HG02885 (cell line): ENCODE results near the gene EIPR1.
A peak's percentile ranks its signal among the peaks of the same experiment; 100 is the strongest.
"Not testable (repeated sequence)": the region's sequence is repeated elsewhere in the genome, so short reads cannot be mapped to it uniquely, and the experiment has no call there.

Experiments
- ATAC-seq: cut with Tn5 transposase; IDR thresholded peaks from one replicate; pipeline ENCODE4 v1.9.1; 2021; ENCODE audit warnings: mild to moderate bottlenecking; ENCODE audit not compliant: unreplicated experiment, poor library complexity

Gene EIPR1

DNA sequence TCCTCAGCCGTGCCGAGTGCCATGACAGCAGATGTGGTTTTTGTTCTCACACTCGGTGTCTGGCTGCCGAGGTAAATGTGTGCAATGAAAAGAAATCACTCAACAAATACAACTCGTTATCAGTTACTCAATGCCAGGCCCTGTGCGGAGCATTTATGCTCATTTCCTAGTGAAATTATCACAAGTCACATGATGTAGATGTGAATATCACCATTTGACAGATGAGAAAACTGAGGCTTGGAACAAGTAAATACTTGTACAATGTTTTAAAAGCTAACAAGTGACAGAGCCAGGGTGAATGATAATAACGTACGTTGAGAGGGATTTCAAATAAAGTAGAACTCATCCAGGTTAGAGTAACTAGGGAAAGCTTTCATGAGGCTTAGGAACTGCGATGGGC is 174.7 kb downstream of the EIPR1 start:
- ATAC-seq, result no peak

DNA sequence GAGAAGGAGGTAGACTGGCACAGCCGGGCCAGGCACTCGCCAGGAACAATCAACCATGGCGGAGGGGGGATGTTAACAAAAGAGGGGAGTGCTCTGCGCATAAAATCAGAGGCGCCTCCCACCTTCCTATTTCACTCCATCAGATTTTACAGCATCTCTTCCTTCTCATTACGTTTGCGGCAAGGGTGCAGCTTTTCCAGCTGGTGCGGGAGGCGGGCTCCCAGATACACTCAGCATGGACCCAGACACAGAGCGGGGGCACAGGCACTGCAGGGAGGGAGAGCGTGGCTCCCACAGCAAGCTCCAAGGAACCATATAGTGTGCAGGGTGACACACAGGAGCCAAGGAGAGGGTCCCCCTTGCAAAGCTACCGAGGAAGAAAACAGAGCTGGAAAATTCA is 176.3 kb downstream of the EIPR1 start:
- no peak for ATAC-seq

DNA sequence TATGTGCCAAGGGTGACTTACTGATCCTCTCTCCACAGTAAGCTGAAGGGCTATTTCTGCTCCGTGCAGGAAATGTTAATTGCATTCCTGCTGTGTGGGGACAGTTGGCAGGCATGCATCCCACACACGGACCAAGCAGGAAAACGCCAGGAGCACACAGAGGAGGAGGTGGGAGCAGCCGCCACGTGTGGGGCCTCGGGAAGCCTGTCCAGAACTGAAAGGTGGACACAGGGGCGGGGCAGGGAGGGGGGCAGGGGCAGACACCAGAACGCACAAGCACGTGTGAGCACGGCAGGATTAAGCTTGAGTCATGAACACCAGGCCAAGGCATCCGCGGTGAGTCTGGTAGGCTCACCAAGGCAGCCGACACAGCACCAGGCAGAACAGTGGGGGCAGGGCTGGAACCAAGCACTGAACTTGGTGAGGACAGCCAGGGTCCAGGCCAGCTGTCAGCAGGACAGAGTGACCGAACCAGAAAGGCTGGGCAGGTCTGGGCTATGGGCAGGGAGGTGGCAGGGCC is 177.1 kb downstream of the EIPR1 start:
- no peak for ATAC-seq

DNA sequence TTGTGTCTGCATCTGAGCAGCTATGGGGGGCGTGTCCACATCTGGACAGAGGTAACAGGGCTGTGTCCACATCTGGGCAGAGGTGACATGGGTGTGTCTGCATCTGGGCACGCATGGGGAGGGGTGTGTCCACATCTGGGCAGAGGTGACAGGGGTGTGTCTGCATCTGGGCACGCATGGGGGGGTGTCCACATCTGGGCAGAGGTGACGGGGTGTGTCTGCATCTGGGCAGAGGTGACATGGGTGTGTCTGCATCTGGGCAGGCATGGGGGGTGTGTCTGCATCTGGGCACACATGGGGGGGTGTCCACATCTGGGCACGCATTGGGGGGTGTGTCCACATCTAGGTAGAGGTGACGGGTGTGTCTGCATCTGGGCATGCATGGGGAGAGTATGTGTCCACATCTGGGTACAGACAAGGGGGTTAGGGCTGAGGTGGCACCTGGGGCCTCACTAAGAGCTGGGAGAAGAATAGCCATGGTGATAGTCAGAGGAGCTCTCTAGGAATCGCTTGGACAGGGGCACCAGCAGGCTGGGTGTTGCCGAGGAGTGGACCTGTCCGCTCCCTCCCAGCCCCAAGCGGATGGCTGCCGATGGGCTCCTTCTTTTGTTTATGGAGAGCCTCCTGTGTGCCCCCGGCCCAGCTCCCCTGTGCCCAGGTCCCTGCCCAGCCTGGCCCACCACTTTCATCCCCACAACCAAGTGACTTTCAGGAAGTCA is 177.8 kb downstream of the EIPR1 start:
- no peak for ATAC-seq

DNA sequence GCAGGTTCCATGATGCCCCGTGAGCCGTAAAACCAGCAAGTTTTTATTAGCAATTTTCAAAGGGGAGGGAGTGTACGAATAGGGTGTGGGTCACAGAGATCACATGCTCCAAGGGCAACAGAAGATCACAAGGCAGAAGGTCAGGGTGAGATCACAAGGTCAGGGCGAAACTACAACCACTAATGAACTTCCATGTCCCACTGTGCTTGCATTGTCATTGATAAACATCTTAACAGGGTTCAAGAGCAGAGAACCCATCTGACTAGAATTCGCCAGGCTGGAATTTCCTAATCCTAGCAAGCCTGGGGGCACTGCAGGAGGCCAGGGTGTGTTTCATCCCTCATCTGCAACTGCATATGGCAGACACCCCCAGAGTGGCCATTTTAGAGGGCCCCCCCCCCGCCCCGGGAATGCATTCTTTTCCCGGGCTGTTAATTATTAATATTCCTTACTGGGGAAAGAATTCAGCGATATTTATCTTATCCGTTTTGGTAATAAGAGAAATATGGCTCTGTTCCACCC is 178.9 kb downstream of the EIPR1 start:
- not testable (repeated sequence) for ATAC-seq

DNA sequence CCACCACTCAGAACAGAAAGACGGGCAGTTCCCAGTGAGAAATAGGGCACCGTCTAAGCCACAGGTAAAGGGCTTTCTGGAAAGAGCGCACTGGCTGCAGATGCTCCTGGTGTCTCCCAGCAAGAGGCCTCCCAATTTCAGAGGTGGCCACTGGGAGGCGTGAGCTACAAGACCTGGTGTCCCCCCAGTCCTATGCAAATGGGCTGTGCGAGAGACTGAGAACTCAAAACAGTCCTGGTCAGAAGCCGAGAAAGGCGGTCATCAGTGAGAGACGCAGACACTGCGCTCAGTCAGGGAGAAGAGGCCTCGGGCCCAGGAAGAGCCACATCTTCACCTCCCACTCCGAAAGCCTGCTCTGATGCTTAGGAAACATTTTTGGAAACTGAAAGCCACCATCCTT is 179.5 kb downstream of the EIPR1 start:
- peak; percentile 98 for ATAC-seq

DNA sequence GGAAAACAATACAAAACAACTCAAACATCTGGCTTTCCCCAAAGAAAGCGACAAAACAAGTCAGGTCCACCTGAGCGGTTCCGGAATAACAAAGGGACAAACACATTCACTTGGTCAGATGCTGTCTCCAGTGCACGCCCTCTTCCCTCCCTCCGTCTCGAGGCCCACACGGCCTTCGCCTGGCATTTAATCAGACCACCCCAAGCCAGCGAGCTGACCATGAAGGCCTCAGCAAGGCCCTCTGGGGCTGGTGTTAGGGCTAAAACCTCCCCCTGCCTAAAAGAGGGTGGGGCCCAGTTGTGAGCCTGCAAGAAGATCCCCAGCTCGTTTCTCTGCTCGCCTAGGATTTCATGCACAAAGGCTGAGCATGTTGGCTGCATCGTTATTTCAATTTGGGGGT is 180.3 kb downstream of the EIPR1 start:
- no peak for ATAC-seq

DNA sequence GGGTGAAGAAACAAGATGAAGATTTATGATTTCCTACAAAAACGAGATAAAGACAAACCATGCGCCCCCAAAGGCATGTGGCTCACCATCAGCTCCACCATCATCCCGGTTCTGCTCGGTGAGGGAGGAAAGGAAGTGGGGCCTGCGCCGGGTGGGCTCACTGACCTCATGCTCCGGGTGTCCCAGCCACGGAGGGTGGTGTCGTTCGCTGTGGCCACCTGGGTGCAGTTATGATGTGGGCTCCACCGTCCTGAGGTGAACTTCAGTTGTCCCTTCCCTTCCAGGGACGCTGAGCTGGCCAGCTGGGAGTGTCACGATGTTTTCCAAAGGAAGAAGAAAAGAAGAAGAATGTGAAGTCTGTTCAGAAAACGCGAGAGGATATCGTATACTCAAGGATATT is 180.9 kb downstream of the EIPR1 start:
- ATAC-seq, result no peak

DNA sequence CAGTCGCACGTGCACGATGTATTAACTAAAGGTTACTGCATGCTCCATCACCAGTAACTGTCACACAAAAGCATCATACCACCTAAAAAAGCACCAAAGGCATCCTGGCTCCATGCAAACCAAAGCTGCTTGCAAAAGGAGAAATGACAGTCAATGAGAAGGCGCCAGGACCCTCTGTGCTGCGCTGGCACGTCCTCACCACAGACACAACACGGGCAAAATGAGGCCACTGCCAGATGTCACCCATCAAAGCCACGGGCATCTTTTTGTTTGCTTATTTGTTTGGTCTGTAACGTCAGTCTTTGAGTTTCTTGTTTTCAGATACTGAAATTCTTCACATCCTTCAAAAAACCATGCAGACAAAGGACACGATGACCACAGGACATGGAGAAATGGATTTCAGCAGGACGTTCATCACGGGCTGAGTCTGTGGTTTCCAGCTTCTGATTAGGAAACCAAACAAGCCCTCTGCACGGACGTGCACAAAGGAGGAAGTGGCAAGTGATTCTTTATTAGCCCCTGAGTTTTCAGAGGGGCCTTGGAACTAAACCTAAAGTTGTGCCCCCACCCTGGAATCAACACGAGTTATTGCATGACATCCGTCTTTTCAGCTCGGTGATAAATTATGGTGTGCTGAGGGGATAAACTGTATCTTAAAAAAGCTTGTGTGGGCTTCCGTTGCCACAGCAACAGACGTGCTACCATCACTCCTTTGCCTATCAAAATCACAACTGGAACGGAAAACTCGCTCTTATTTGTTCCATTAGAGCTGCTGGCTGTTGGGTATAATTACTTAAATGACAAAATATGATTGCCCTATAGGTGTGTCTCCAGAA is 181.8 kb downstream of the EIPR1 start:
- no peak for ATAC-seq

DNA sequence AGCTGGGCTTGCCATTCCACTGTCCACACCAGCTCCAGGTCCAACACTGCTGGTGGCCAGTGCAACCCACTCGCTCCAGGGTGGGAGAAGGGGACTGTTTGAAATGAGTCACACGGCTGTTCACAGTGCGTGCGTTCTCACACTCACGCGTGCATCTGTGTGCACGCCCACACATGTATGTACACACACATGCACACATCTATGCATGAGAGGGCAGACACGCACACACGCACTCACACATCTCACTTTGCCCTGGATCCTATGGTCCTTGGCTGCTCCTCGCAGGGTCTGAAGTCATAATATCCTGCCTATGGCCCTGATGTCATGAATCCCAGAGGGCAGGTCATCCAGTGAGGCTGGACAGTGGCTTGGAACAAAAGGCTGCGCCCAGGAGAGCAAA is 182.8 kb downstream of the EIPR1 start:
- no peak for ATAC-seq

DNA sequence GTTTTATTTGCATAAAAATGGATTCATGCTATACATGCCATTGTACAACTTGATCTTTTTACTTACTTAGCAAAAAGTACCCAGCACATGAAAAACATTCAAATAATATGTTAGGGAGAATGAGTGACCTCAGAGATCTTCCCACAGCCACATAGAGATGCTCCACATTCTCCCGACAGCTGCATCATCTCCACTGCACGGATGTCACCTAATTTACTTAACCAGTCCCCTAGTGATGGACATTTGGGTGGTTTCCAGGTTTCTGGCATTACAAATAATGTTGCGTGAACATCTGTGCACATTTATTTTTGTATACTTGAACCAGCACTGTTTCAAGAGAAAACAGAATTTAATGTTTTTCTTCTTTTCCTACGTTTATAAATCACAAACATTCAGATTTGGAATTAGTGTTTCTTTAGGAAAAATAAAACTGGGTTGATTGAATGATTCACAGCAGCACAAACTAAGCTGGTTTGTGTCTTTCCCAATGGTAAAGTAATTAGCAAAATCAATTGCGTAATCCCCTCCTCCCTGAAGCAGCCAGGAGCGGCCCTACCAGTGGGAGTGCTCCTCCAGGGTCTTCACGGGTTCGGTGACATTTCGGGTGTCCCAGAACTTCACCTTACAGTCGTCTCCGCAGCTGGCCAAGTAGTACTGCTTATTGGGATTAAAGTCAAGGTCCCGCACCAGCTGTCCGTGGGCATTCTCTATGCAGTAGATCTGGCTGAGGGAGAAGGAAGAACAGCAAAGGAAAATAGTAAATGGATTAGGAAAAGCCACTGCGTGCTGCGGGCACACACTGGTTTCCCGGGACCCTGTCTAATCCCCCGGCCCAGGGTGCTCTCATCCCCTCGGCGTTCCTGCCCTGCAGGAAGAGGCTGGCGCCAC is 183.9 kb downstream of the EIPR1 start:
- ATAC-seq, result no peak

DNA sequence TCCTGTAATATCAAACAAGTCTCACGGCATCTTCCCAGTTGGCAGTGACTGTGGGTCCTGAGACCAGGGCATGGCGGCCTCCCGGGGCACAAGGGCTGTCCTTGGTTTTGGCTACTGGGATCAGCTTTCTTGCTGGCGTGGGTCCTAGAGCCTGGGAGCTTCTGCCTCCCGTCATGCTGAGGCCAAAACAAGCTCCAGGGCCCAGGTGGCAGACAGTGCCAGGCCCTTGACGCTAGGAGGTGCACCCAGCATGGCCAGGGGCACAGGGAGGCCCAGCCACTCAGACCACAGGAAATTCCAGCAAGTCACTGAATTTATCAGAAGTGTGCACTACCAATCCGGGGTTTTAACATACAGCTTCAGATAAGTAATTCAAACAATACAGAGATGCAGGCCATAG is 184.7 kb downstream of the EIPR1 start:
- ATAC-seq, result no peak

DNA sequence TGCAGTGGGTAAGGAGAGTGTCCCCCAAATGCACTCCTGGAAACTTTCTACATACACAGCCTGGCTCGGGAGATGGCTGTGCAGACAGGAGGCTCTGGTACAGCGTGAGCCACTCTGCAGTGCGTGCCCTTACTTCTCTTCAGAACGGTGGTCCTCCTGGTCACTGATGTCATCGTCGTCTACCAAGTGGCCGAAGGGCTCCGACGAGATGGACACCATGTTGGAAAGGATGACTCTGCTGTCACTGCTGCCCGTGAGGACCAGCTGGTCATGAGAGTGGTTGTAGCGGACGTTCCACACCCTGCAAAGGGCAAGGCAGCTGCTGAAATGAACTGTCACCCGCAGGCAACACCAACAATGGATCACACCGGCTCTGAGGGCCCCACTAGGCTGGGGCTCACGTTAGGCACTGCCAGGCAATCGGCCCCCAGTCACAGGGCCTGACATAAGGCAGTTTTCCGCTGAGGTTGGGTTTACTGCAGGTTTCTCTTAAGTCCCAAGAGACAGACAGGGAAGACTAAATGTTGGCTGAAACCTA is 185.3 kb downstream of the EIPR1 start:
- no peak for ATAC-seq

DNA sequence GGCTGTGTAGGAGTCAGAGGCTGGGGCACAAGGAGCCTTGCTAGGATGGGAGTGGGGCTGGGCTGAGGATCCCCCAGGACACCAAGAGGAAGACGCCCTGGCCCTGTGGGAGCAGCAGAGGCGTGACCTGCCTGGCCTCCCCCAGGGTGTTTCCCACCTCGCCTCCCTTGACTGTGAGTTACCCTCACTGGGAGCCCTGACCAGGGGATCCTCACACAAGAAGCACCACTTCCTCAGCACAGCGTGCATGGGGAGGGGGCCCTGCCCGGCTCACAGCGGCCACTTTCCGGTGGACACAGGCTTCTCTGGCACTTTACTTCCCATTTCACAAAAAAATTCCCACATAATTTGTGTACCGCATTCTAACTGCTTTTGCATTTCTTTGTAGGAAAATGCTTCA is 187.7 kb downstream of the EIPR1 start:
- ATAC-seq, result no peak

DNA sequence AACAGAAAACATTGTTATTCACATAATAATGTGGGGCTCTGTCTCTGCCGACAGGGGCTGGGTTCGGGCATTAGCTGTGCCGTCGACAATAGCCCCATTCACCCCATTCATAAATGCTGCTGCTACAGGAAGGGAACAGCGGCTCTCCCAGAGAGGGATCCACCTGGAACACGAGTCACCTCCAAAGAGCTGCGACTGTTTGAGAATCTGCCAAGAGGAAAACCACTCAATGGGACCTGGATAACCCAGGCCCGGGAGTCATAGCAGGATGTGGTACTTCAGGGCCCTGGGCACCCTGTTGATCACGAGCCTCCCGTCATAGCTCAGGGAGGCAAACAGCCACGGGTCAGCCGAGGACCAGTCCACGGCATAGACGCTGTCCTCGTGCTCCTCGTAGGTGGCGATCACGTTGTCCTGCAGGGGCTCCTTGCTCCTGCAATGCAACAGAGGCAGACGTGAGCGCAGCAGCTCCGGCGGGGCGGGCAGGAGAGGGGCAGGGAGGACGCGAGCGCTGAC is 188.5 kb downstream of the EIPR1 start:
- ATAC-seq, result no peak

DNA sequence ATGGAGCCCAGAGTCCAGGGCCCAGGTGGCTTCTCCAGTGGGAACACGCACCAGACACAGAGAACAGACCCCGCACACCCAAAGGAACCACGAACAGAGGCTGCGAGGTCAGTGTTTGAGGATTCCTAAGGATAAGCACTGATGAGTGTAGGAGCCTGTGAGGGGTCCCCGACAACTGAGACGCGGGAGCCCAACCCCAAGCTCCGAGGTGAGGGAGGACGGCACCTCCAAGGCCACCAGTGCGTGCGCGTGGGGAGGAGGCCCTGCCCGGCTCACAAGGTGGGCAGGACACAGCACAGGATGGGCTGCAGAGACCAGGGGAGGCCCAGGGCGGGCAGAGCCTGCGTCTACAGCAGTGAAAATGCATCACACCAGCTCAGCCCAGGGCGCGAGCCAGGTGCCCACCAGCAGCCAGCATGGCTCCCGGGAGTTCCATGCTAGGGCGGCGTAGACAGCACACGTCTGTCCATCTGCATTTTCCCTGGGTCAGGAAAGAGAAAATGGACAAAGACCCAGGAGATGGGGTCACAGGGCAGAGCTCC is 189.1 kb downstream of the EIPR1 start:
- ATAC-seq, result no peak

DNA sequence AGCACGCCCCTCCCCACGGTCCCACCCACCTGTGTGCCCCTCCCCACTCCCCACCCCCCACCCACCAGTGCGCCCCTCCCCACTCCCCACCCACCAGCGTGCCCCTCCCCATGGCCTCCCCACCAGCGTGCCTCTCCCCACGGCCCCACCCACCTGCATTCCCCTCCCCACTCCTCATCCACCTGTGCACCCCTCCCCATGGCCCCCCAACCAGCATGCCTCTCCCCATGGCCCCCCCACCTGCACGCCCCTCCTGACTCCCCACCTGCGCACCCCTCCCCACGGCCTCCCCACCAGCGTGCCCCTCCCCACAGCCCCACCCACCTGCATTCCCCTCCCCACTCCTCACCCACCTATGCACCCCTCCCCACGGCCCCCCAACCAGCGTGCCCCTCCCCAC is 190.2 kb downstream of the EIPR1 start:
- no peak for ATAC-seq

DNA sequence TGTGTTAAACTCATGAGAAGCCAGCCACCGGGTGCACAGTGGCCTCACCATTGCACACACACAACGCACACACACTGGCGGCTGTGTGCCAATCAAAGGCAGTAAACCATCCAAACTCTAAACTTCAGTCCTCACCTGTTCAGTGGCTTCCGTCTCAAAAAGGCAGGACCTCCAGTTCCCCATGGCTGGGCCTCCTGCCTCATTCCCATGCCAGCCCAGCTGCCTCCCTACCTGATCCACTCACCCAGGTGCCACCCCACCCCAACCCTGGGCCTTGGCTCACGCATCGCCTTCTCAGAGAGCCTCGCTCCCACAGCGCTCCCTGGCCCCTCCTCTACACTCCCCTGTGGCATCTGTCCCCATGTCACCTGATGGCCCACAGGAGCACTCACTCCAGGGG is 190.9 kb downstream of the EIPR1 start:
- ATAC-seq, result no peak

DNA sequence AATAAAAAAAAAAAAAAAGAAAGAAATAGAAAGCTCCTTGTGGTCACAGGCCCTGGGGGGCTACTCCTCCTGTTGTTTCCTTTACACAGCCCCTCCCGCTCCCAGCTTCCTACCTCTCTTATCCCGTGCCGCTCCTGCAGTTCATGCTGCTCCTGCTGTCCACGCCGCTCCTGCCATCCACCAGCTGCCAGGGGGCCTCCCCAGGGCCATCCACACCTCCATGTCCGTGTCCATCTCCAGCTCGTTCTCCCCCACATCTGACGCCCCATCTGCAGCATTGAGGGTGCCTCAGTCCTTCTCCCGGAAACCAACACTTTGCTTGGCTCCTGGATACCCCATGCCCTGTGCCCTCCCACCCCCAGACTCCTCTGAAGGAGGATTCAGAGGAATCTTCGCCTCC is 191.7 kb downstream of the EIPR1 start:
- no peak for ATAC-seq

DNA sequence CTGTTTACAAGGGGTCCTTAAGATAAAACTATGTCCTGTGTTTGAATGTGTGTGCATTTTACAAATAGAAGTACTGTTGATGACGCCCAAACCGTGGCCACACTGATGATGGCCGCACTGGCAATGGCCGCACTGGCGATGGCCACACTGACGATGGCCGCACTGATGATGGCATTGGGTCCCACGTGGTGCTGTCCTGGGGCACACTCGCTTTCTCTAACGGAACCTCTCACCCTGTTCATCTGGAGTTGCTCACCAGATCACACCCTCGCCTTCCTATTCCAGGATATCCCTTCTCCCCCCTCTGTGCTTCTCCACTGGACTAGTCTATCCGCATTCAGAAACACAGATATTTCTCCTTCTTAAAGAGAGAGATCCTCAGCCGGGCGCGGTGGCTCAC is 192.4 kb downstream of the EIPR1 start:
- ATAC-seq, result no peak
